GM19452 (cell line): Measurements from ENCODE around the gene TRIM8.

Source experiments
- ATAC-seq: cut with Tn5 transposase; IDR thresholded peaks from one replicate; pipeline ENCODE4 v1.9.1; 2021; ENCODE audit not compliant: unreplicated experiment

The TRIM8 gene

GRCh38 chr10:102615361-102615760, 28.9 kb upstream of the TRIM8 start:
- ATAC-seq, result no peak

DNA sequence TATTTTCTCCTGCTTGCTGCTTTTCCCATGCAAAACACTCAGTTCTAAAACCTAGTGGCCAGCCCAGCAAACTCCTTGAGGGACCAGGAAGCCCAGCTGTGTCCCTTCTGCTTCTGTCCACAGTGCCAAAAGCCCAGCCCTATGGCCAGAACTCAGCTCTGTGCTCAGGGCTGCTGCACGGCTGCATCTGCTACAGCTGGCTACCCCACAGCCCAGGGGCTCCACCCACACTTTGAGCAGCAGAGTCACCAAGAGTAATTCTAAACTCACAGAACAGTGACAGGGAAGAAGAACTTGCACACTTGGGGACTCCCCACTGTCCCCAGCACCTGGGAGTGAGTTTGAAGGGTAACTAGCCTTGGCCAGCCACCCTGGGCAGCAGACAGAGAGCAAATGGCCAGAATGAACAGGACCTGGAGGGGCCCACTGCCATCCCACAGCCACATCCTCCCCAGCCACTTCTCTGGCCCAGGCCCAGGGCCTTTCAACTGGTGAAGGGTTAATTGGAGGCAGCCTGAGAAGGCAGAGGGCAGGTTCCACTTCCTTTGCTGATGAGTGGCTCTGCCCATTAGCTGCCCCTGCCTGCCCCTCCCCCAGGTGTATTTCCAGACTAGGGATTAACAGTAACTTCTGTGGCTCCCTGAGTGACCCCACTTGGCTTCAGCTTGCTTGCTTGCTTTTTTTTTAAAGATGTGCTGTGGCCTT, 28.1 kb upstream of the TRIM8 start:
- ATAC-seq, result no peak

GRCh38 chr10:102617041-102617440, 27.2 kb upstream of the TRIM8 start:
- ATAC-seq, result no peak

DNA sequence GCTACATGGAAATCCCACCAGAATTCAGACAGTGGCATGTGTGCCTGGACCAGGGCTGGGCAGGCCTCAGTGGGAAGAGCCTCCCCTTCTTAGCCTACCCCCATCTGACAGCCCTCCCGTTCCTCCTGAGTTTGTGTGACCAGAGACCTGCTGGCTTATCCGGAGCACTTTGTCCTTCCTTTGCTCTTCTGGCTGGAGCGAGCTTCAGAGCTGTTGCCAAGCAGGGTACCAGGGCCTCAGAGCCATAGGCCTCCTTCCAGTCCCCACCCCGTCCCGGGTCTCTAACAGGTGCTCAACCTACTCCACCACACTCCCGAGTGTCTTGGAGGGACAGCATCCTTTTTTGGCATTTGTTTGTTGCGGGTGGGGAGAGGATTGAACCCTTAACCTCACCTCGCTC, 26.5 kb upstream of the TRIM8 start:
- no peak for ATAC-seq

DNA sequence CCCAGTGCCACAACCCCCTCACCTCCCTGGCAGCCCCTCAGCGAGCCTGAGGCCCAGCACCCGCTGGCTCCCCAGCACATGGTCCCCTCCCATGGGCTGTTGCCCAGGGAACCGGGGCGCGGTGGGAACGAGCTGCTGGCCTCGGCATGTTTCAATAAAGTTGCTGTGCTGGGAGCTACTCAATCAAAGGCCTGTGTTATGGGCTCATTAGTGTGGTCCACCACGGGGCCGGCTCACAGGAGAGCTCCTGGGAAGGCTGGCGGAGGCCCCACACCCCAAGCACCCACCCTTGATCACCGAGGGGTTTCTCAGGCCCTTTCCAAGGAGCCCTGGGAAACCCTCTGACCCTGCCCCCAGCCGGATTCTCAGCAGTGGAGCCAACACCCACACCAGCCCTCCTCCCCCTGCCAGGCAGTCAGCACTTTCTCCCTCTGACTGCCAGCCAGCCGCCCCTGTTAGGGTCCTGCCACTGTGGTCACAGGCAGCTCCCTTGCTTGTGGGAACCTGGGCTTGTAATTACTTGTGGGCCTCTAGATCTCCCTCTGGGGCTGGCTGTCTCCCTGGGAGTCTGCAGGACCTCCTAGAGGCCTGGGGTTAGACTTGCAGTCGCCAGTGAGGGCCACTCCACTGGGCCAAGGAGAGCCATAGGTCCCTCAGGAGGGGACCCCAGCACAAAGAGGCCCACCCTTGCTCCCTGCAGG, 24.8 kb upstream of the TRIM8 start:
- no peak for ATAC-seq

- no peak for ATAC-seq
Observed at GRCh38 chr10:102620138-102620590, 24.1 kb upstream of the TRIM8 start.

GRCh38 chr10:102620591-102621442, 23.5 kb upstream of the TRIM8 start:
- ATAC-seq, result no peak

- ATAC-seq, result no peak
Observed at GRCh38 chr10:102621443-102622325, 22.6 kb upstream of the TRIM8 start.

DNA sequence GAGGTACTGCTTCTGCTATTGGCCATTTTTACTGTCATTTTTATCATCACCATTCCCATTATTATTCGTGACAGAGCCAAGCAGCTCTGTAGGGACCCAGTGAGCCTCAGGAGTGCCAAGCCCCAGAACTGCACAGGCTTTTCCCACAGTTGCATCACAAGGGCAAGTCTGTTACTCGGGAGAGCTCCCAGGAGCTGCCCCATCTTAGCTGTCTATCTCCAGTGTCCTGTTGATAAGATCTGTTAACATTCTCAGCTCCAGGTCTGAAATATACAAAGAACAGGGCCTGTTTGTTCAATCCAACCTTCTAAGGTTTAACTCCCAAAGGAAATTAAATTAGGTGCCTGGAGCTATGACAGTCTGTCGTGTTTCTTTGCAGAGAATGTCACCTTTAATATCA, 20.2 kb upstream of the TRIM8 start:
- no peak for ATAC-seq

DNA sequence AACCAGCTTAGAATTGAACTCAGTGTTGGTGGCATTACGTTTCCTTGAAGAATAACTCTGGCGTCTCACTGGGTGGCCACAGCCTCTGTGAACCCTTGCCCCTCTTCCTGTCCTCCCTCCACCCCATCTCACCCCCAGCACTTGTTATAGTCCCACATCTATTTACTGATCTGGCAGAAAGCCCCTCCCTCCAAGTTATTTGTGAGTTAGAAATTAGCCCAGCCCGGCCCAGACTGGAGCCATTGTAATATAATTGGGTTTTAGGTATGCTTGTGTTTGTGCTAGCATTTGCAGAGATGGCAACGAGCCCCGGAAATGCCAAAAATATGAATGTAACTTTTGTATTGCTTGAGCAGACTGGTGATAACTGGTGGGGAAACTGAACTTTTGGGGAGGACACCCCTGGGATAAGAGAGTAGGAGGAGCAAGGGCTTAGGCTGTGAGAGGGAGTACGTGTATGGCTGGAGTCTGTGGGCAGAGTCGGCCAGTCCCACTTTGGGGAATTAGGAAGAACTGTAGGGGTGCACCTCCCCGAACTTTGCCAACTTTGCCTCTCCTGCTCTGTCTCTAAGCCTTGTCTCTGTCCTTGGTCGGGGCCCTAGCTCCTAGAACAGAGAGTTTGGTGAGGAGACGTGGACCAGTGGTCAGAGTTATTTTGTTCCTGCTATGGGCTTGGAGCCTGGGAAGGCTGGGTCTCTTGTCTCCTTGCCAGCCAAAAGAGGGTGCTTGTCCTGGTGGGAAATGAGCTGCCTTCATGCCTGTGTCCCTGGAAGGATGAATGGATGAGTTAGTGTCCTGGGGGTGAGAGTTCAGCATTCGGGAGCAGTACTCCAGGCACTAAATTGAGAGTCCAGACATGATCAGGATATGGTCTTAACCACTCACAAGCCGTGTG, 19.3 kb upstream of the TRIM8 start:
- ATAC-seq, result no peak

- no peak for ATAC-seq
Observed at GRCh38 chr10:102626026-102626685, 18.1 kb upstream of the TRIM8 start.

- no peak for ATAC-seq
Observed at GRCh38 chr10:102627291-102627735, 17.0 kb upstream of the TRIM8 start.

- no peak for ATAC-seq
Observed at GRCh38 chr10:102627736-102628293, 16.5 kb upstream of the TRIM8 start.

GRCh38 chr10:102628451-102628911, 15.8 kb upstream of the TRIM8 start:
- no peak for ATAC-seq

DNA sequence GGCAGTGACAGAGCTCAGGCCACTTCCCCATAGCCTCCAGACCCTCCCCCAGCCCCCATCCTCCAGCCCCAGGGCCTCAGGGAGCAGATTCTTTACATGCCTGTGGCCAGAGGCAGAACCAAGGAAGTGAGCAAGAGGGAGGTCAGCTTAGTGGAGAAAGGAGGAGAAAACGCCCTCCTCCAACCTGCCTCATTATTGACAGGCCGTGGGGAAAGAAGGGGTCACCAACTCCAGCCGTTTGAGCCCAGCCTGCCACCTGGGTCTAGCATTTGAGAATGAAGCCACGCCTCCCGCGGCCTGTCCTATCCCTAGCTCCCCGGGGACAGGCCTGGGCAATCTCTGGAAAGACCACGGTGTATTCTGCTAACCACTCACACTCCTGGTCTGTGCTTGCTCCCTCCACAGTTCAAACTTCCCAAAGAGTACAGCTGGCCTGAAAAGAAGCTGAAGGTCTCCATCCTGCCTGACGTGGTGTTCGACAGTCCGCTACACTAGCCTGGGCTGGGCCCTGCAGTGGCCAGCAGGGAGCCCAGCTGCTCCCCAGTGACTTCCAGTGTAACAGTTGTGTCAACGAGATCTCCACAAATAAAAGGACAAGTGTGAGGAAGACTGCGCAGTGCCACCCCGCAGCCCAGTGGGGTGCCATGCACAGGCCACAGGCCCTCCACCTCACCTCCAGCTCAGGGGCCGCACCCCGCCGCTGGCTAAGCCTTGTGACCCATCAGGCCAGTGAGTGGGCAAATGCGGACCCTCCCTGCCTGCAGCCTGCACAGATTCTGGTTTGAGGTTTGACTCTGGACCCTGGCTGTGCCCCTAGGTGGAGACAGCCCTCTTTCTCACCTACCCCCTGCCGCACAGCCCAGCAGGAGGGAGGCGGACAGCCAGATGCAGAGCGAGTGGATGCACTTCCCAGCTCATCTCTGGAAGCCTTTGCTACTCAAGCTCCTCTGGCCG, 14.3 kb upstream of the TRIM8 start:
- no peak for ATAC-seq

GRCh38 chr10:102630663-102631062, 13.6 kb upstream of the TRIM8 start:
- ATAC-seq, result no peak

DNA sequence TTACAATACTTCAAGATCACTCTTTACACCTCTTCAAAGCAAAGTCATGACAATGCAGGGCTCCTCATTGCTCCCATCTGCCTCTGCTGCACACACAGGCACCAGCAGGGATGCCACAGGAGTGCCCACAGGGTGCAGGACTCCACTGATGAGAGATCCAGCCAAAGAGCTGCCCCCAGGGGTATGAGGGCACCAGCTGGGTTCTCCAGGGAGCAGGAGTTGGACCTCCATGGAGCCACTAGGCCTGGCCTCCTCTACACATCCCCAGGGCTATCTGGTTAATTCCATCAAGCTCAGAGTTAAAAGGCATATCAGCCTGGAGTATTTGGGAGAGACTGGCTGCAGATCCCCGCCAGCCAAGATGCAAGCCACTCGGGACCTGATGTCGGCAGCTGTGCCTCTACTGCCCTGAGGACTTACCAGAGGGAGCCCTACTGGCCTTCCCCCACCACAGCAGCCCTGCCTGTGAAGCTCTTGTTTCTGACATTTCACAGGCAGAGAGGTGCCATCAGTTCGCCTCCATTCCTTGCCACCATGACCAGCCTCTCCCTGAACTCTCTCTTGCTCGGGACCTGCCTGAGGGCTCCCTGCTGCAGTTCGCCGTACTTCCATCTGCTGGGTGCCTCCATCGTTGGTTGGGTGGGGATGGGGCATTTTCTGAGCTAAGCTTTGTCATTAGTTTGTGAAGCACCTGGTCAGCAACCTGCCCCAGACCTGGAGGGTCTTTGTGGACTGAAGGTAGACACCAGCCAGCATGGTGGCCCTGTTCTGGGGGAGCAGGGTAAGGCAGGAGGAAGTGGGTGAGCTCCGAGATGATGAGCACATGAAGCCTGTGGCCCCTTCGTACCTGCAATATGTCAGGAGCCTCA, 12.5 kb upstream of the TRIM8 start:
- ATAC-seq, result no peak
